Cardiac septum (tissue), 1 donor: Measurements from ENCODE around the gene RPS23. TPM values are rescaled to one million over a fixed set of nuclear protein-coding genes. Genes with fewer than 3 reads are reported as not detected.
A peak's percentile ranks its signal among the peaks of the same experiment; 100 is the strongest.

Experiments used
- DNase-seq: peaks from one replicate; pipeline ENCODE4 v3.0.0-alpha.2; 2020; ENCODE audit warnings: low spot score
- intact Hi-C: fragments of 100-400 bp; cut with DNase I; formaldehyde crosslinking; loops from one replicate; pipeline ENCODE4 v1.14.0; 2022
- long read RNA-seq: library from polyadenylated mRNA; unstranded; transcript quantifications from one replicate; pipeline ENCODE4 v2.0.0, GENCODE V29; 2021
- total RNA-seq: library from RNA; stranded (reverse); fragmentation: NEBNext Ultra II Directional; extraction: Animal tissue kit (Norgen Biotek cat#: 25700); gene quantifications from one replicate; pipeline ENCODE4 v1.2.1, GENCODE V29; 2021
- donor health status: DM: no; HTN: no; CAD: no.

Gene RPS23
- 784 TPM for total RNA-seq
- long read RNA-seq, transcript RPS23-201 (4 exons, 3,437 nt) = major isoform, 108 of 121 reads
- long read RNA-seq, partial matches to known transcripts = 0 of 121 reads
- long read RNA-seq, other reads (novel, unspliced or antisense) = 9 of 121 reads

GRCh38 chr5:82277987-82278710 is at the start of gene RPS23:
Gene RPS23, minus strand, starts transcription at chr5:82278354. Its CDS starts 31 bp downstream, at chr5:82278323.
- intact Hi-C loops = no loop called here
- DNase-seq = peak; percentile 94

GRCh38 chr5:82327941-82328340 is 49.8 kb upstream of the RPS23 start:
- no peak for DNase-seq
- intact Hi-C loops = no loop called here

DNA sequence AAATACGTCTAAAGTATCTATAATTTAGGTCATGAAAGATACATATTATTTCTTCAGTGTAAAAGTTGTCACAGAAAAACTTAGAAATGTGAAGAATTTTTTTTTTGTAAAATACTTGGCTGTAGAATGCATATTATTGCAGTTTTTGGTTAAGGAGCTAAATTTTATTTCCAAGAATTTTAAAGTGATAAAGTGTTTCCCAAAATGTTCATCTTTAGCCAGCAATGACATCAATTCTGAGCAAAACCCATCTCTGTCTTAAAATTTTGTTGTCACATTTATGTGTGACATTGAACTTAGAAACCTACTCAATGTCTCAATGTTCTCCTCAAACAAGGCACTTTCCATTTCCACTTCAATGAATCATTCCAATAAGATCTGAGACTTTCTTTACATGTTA is 47.8 kb upstream of the RPS23 start:
- intact Hi-C loops = no loop called here
- DNase-seq = no peak

- DNase-seq = no peak
- intact Hi-C loops = no loop called here
These were observed 47.0 kb upstream of the RPS23 start for GRCh38 chr5:82325155-82325554.

GRCh38 chr5:82320966-82321365 is 42.8 kb upstream of the RPS23 start:
- intact Hi-C loops = no loop called here
- DNase-seq = no peak

DNA sequence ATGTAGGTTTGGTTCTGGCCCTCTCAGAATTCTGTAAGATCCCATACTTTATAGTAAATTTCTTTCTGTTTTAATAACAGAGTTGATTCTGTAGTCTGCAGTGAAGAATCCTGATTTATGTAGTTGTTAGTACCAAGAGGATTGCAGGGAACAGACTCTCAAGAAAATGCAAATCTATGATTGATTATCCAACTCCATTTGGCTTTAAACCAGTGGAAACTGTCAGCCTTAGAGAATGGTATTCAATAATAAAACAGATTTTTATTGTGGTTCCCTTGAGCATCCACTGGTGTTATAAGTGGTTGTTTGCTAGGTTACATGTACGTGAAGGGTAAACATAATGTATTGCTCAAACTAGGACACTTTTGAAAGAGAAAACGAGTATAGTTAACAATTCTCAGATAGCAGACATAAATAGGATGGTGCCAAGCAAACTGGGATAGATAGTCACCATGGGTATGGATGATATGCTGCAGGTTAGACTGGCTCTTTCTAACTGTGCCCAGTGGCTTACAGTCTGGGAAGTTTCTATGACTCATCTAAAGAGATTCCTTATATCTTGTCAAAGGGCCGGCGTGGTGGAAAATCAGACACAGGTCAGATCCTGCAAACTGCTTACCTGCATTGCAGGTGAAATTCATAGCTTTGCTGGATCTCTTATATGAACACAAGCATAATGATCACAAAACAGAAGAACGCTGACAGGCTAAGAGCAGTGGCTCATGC is 41.7 kb upstream of the RPS23 start:
- no peak for DNase-seq
- intact Hi-C loops = loop anchor here (10.0 kb wide), 2 partner anchors 475 to 1245 kb away; no protein-coding TSS in a partner anchor

DNA sequence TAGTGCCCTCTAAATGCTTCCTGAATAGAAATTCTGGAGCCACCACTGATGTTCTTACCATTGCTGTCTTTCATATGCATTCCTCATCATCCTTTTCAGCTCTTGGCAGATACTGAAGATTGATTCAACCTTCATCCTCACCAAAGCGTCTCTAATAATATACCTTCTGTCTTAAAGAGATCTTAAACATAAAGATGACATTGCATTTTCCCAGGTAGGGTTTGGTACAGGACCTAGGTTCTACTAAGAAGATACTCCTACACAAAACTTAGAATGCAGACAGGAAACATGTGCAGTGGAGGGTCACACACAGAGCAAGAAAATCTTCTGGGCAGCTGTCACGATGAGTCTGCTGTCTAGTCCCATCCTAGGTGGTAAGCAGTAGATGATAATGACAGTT is 41.0 kb upstream of the RPS23 start:
- no peak for DNase-seq
- intact Hi-C loops = loop anchor here (10.0 kb wide), 2 partner anchors 476 to 1246 kb away; no protein-coding TSS in a partner anchor

DNA sequence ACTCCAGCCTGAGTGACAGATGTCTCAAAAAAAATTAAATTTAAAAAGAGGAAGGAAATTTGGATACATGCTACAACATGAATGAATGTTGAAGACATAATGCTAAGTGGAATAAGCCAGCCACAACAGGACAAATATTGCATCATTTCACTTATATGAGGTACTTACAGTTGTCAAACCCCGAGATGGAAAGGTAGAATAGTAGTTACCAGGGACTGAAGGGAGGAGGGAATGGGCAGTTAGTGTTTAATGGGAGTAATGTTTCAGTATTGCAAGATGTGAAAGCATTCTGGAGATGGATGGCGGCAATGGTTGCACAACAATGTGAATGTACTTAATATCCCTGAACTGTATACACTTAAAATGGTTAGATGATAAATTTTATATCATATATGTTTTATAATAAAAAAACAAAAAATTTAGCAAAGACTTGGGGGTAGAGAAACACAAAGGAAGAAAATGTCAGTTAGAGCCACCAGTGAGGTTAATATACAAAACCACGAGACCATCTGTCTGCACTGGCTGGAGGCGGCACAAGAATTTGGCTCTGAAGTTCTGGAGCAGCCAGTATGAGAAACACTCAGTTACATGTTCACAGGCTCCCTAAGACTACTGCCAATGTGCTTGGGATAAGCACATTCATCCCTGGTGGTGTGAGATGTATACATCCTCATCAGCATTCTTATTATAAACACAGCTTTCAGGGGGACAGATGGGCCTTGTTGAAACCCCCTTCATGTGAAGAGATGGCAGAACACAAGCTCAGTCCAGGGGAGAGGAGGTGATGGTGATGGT is 37.0 kb upstream of the RPS23 start:
- no peak for DNase-seq
- intact Hi-C loops = loop anchor here (5.0 to 10.0 kb wide), 3 partner anchors 32 to 1250 kb away; no protein-coding TSS in a partner anchor

GRCh38 chr5:82313016-82313415 is 34.9 kb upstream of the RPS23 start:
- DNase-seq = no peak
- intact Hi-C loops = loop anchor here (2.0 to 10.0 kb wide), 5 partner anchors 22 to 1252 kb away; no protein-coding TSS in a partner anchor

DNA sequence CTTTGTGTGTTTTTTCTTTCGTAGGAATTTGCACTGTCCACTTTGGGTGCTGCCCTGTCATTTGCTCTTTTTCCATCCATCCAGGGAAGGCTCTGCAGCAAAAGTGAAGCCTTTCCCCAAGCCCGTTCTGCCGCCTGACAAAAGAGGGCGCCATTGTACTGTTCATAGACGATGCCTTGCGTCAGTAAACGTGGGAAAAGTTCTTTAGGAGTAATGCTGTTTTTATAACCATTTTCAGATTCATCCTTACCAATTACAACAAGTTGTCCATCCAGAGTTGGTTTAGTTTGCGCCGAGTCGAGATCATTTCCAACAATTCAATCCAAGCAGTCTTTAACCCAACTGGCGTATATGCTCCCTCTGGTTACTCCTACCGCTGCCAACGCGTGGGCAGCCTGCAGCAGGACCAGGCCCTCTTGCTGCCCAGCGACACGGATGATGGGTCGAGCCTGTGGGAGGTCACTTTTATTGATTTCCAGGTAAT is 34.3 kb upstream of the RPS23 start:
- intact Hi-C loops = loop anchor here (2.0 to 10.0 kb wide), 5 partner anchors 22 to 1252 kb away; no protein-coding TSS in a partner anchor
- no peak for DNase-seq

DNA sequence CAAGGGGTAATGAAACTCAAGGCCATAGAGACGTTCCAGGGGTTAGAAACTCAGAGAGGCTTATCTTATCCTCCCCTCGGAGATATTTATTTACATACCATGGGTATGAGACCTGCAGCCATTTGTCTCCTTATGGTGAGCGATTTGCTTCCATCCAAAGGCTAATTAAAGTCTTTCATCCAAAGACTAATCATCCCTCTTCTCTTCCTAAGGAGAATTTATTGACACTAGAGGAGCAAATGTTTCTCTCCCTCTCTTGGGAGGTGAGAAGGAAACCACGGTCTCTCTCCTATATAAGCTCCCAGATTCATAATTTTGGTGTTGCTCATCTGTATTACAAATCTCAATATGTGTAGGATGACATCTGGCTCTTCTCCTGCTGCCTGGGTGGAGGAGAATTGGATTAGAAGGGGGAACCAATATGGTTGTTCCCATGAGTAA is 31.0 kb upstream of the RPS23 start:
- intact Hi-C loops = no loop called here
- no peak for DNase-seq

- intact Hi-C loops = no loop called here
- DNase-seq = no peak
These were observed 30.3 kb upstream of the RPS23 start for GRCh38 chr5:82308416-82308815.

- intact Hi-C loops = no loop called here
- no peak for DNase-seq
These were observed 29.3 kb upstream of the RPS23 start for GRCh38 chr5:82307451-82307850.

- intact Hi-C loops = no loop called here
- DNase-seq = no peak
These were observed 28.0 kb upstream of the RPS23 start for GRCh38 chr5:82306151-82306550.

GRCh38 chr5:82301190-82301589 is 23.0 kb upstream of the RPS23 start:
- intact Hi-C loops = no loop called here
- no peak for DNase-seq

DNA sequence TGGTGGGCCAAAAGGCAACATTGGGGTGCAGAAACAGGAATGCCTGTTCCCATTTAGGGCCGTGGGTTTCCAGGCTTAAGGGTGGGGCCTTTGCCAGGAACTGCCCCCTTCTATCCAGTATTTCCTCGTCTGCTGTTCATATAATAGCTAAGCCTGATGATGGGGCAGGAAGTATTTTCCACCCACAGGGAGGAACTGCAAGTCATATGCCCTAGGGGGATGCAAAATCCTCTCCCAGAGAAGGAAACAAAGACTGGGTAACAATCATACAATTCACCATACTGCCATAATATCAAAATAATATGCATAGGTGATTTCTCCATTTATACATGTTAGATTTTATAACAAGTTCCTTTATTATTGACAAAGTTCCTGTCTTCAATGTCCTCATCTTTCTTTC is 20.5 kb upstream of the RPS23 start:
- intact Hi-C loops = no loop called here
- DNase-seq = no peak

GRCh38 chr5:82297711-82298110 is 19.6 kb upstream of the RPS23 start:
- intact Hi-C loops = no loop called here
- no peak for DNase-seq

DNA sequence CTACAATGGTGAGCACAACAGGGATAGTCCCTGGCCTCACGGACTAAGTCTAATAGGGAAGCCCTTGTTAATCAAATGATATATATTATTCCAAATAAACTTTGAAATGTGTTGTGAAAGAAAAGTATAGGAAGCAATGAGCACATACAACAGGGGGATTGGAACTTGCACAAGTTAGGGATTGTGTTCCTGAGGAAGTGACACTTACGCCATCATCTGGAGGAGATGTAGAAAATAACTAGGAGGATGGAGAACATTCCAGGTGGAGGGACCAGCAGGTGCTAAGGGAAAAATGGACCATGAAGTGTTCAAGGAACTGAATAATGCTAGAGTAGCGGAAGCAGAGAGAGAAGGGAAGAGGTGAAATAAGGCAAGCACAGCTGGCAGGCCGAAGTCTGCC is 18.8 kb upstream of the RPS23 start:
- DNase-seq = no peak
- intact Hi-C loops = no loop called here

GRCh38 chr5:82295959-82296531 is 17.9 kb upstream of the RPS23 start:
- intact Hi-C loops = no loop called here
- DNase-seq = no peak
